Neural progenitor cell (in vitro differentiated cells): ENCODE measurements around the gene CKAP4. TPM values are rescaled to one million over a fixed set of nuclear protein-coding genes. Genes with fewer than 3 reads are reported as not detected.

ENCODE experiments used
- DNase-seq: peaks from one replicate; pipeline ENCODE4 v3.0.0-alpha.2; 2016; ENCODE audit warnings: low spot score
- H2AFZ ChIP-seq: fragments of 200-600 bp; sonication (generic); replicated peaks from 2 replicates; pipeline ENCODE4 v1.6.1; 2016; ENCODE audit warnings: antibody characterized with exemption
- H3F3A ChIP-seq: fragments of 200-600 bp; sonication (generic); 2 replicates; pipeline ENCODE4 v1.6.1; 2016; ENCODE audit warnings: antibody characterized with exemption, low read depth
- H3K27ac ChIP-seq: fragments of 200-600 bp; sonication (generic); 2 replicates; pipeline ENCODE4 v1.5.1; 2016; ENCODE audit warnings: mild to moderate bottlenecking
- H3K27me3 ChIP-seq: fragments of 200-600 bp; sonication (generic); 2 replicates; pipeline ENCODE4 v1.6.1; 2016; ENCODE audit warnings: mild to moderate bottlenecking, moderate library complexity
- H3K36me3 ChIP-seq: fragments of 200-600 bp; sonication (generic); 2 replicates; pipeline ENCODE4 v1.5.1; 2016
- H3K4me1 ChIP-seq: fragments of 200-600 bp; sonication (generic); 2 replicates; pipeline ENCODE4 v1.6.1; 2016; ENCODE audit warnings: mixed run types
- H3K4me2 ChIP-seq: fragments of 200-600 bp; sonication (generic); 2 replicates; pipeline ENCODE4 v1.6.1; 2016
- H3K4me3 ChIP-seq: fragments of 200-600 bp; sonication (generic); 2 replicates; pipeline ENCODE4 v1.5.1; 2016
- H3K79me2 ChIP-seq: fragments of 200-600 bp; sonication (generic); 2 replicates; pipeline ENCODE4 v1.6.1; 2016; ENCODE audit warnings: low read depth
- H3K9ac ChIP-seq: fragments of 200-600 bp; sonication (generic); 2 replicates; pipeline ENCODE4 v1.6.1; 2016
- H3K9me3 ChIP-seq: fragments of 200-600 bp; sonication (generic); 2 replicates; pipeline ENCODE4 v1.5.1; 2016; ENCODE audit warnings: low read depth
- H4K20me1 ChIP-seq: fragments of 200-600 bp; sonication (generic); 2 replicates; pipeline ENCODE4 v1.6.1; 2016; ENCODE audit warnings: low read depth
- H3K27ac Mint-ChIP-seq: 3 replicates; pipeline ENCODE4 v1.8.0; 2021; ENCODE audit warnings: mixed read lengths
- H3K27me3 Mint-ChIP-seq: 2 replicates; pipeline ENCODE4 v1.8.0; 2022; ENCODE audit warnings: low read depth, mild to moderate bottlenecking, inconsistent platforms, moderate library complexity, mixed read lengths; ENCODE audit not compliant: insufficient read depth
- H3K36me3 Mint-ChIP-seq: 3 replicates; pipeline ENCODE4 v1.8.0; 2021; ENCODE audit warnings: mixed read lengths
- H3K4me1 Mint-ChIP-seq: 3 replicates; pipeline ENCODE4 v1.8.0; 2021; ENCODE audit warnings: mixed read lengths
- H3K4me3 Mint-ChIP-seq: 3 replicates; pipeline ENCODE4 v1.8.0; 2021; ENCODE audit warnings: mild to moderate bottlenecking, moderate library complexity, mixed read lengths
- H3K9me3 Mint-ChIP-seq: 3 replicates; pipeline ENCODE4 v1.8.0; 2020; ENCODE audit warnings: mixed read lengths
- EZH2 ChIP-seq: fragments of 200-600 bp; sonication (generic); IDR thresholded peaks from 2 replicates; pipeline ENCODE4 v1.6.1; 2017; ENCODE audit warnings: antibody characterized with exemption, mild to moderate bottlenecking, moderate library complexity
- EZH2phosphoT487 ChIP-seq: fragments of 200-600 bp; sonication (generic); IDR thresholded peaks from 2 replicates; pipeline ENCODE4 v1.6.1; 2017; ENCODE audit warnings: antibody characterized with exemption
- total RNA-seq: library from RNA; depleted of rRNA; stranded (reverse); fragments of >200 nt; gene quantifications from 2 replicates; pipeline ENCODE4 v1.2.3, GENCODE V29; 2015; ENCODE audit warnings: low replicate concordance
- TF ChIP-seq, protein P1 (sequence below): fragments of 200-600 bp; sonication (generic); IDR thresholded peaks from 2 replicates; pipeline ENCODE4 v1.5.1; 2017; ENCODE audit warnings: antibody characterized with exemption, mild to moderate bottlenecking

CKAP4 gene
- total RNA-seq, 1 donor from 2014 or later, result 58.7 TPM

DNA sequence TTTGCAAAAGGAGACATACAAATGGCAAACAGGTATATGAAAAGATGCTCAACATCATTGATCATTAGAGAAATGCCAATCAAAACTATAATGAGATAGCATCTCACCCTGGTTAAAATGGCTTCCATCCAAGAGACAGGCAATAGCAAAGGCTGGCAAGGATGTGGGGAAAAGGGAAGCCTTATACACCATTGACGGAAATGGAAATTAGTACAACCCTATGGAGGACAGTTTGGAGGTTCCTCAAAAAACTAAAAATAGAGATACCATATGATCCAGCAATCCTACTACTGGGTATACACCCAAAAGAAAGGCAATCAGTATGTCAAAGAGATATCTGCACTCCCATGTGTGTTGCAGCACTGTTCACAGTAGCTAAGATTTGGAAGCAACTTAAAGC, 17.3 kb upstream of the CKAP4 start:
- Histone ChIP-seq H3K4me3 (no peak overlapping the region), H3K27ac (no peak overlapping the region), H3K4me1 (no peaks in the 10 kb centered on the region), H4K20me1 (no peaks in the 10 kb centered on the region), H3K9me3 (no peaks in the 10 kb centered on the region), H3K36me3 (no peaks in the 10 kb centered on the region), H3K79me2 (no peaks in the 10 kb centered on the region), H3K27me3 (no peaks in the 10 kb centered on the region), H3F3A (no peaks in the 10 kb centered on the region), H2AFZ (no peak overlapping the region), H3K9ac (no peak overlapping the region), H3K4me2 (no peak overlapping the region)
- no peak for TF ChIP-seq EZH2
- Mint-ChIP-seq H3K27me3 (peaks cover 8% of the 10 kb centered on the region), H3K4me3 (no peak overlapping the region), H3K36me3 (no peaks in the 10 kb centered on the region), H3K4me1 (no peaks in the 10 kb centered on the region), H3K27ac (no peak overlapping the region), H3K9me3 (peaks cover 2% of the 10 kb centered on the region)
- no peak for DNase-seq

DNA sequence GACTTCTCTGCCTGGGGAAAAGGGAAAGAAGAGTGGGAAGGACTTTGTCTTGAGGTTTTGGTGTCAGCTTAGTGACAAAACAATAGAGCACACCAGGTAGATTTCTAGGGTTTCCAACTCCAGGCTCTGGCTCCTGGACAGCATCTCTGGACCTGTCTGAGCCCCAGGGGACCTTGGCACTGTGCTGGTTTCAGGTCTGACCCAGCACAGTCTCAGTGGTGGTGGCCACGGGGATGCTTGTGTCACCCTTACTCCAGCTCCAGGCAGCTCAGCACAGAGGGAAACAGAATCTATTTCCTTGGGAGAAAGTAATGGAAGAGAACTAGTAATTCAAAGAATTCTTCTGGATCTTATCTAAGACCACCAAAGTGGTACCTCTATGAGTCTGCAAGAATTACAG, 11.1 kb upstream of the CKAP4 start:
- Histone ChIP-seq H3K27me3 (no peaks in the 10 kb centered on the region), H3K9me3 (no peaks in the 10 kb centered on the region), H3K9ac (no peak overlapping the region), H3F3A (peaks cover 11% of the 10 kb centered on the region), H3K79me2 (no peaks in the 10 kb centered on the region), H3K4me2 (no peak overlapping the region), H3K36me3 (no peaks in the 10 kb centered on the region), H3K4me3 (no peak overlapping the region), H3K4me1 (peaks cover 13% of the 10 kb centered on the region), H2AFZ (no peak overlapping the region), H4K20me1 (no peaks in the 10 kb centered on the region), H3K27ac (no peak overlapping the region)
- Mint-ChIP-seq H3K4me3 (no peak overlapping the region), H3K4me1 (no peaks in the 10 kb centered on the region), H3K36me3 (no peaks in the 10 kb centered on the region), H3K9me3 (peaks cover 5% of the 10 kb centered on the region), H3K27me3 (peaks cover 2% of the 10 kb centered on the region), H3K27ac (no peak overlapping the region)
- no peak for DNase-seq
- TF ChIP-seq EZH2, result no peak
- no peak for TF ChIP-seq EZH2phosphoT487
- TF ChIP-seq, protein P1, sequence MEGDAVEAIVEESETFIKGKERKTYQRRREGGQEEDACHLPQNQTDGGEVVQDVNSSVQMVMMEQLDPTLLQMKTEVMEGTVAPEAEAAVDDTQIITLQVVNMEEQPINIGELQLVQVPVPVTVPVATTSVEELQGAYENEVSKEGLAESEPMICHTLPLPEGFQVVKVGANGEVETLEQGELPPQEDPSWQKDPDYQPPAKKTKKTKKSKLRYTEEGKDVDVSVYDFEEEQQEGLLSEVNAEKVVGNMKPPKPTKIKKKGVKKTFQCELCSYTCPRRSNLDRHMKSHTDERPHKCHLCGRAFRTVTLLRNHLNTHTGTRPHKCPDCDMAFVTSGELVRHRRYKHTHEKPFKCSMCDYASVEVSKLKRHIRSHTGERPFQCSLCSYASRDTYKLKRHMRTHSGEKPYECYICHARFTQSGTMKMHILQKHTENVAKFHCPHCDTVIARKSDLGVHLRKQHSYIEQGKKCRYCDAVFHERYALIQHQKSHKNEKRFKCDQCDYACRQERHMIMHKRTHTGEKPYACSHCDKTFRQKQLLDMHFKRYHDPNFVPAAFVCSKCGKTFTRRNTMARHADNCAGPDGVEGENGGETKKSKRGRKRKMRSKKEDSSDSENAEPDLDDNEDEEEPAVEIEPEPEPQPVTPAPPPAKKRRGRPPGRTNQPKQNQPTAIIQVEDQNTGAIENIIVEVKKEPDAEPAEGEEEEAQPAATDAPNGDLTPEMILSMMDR, result no peak

DNA sequence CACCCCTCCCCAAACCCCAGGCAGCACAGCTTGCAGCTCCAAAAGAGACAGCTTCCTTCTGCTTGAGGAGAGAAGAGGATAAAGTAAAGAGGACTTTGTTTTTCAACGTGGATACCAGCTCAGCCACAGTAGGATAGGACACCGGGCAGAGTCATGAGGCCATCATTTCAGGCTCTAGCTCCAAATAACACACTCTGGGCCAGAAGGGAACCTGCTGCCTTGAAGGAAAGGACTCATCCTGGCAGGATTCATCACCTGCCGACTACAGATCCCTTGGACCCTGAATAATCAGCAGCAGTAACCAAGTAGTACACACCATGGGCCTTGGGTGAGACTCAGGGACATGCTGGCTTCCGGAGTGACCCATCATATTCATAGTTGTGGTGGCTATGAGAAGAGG, 10.4 kb upstream of the CKAP4 start:
- Histone ChIP-seq H3K27ac (no peak overlapping the region), H4K20me1 (no peaks in the 10 kb centered on the region), H3K4me3 (no peak overlapping the region), H3K4me1 (peaks cover 13% of the 10 kb centered on the region), H3K4me2 (no peak overlapping the region), H2AFZ (no peak overlapping the region), H3K9me3 (no peaks in the 10 kb centered on the region), H3F3A (peaks cover 11% of the 10 kb centered on the region), H3K36me3 (no peaks in the 10 kb centered on the region), H3K9ac (no peak overlapping the region), H3K79me2 (no peaks in the 10 kb centered on the region), H3K27me3 (no peaks in the 10 kb centered on the region)
- Mint-ChIP-seq H3K36me3 (no peaks in the 10 kb centered on the region), H3K4me3 (no peak overlapping the region), H3K27ac (no peak overlapping the region), H3K4me1 (no peaks in the 10 kb centered on the region), H3K27me3 (peaks cover 2% of the 10 kb centered on the region), H3K9me3 (peaks cover 4% of the 10 kb centered on the region)
- DNase-seq, result no peak
- TF ChIP-seq, protein P1, result no peak
- TF ChIP-seq EZH2phosphoT487 (no peak), EZH2 (no peak)

DNA sequence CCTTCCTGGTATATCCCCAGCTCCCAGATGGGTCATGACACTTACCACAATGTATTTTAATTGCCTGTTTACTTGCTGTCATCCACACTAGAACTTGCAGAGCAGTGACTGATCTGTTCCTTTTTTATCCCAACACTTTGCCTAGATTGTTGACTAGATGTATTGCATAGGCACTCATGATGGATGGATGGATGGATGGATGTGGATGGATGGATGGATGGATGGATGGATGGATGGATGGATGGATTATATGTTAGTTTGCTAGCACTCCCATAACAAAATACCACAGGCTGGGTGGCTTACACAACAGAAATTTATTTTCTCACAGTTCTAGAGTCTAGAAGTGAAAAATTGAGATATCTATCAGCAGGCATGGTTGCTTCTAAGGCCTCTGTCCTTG, 8.7 kb upstream of the CKAP4 start:
- Histone ChIP-seq H3K27me3 (no peaks in the 10 kb centered on the region), H3F3A (peaks cover 11% of the 10 kb centered on the region), H3K27ac (no peak overlapping the region), H3K4me1 (peaks cover 18% of the 10 kb centered on the region), H3K4me2 (no peak overlapping the region), H3K36me3 (no peaks in the 10 kb centered on the region), H4K20me1 (no peaks in the 10 kb centered on the region), H3K4me3 (no peak overlapping the region), H2AFZ (no peak overlapping the region), H3K79me2 (no peaks in the 10 kb centered on the region), H3K9ac (no peak overlapping the region), H3K9me3 (no peaks in the 10 kb centered on the region)
- Mint-ChIP-seq H3K36me3 (no peaks in the 10 kb centered on the region), H3K27me3 (peaks cover 2% of the 10 kb centered on the region), H3K4me1 (peaks cover 6% of the 10 kb centered on the region), H3K27ac (no peak overlapping the region), H3K4me3 (no peak overlapping the region), H3K9me3 (peaks cover 3% of the 10 kb centered on the region)
- no peak for TF ChIP-seq EZH2phosphoT487
- TF ChIP-seq EZH2, result no peak
- TF ChIP-seq, protein P1, result no peak
- no peak for DNase-seq
